Measurements from ENCODE around the gene BRCA1.
"Not testable (repeated sequence)": the region's sequence is repeated elsewhere in the genome, so short reads cannot be mapped to it uniquely, and the experiment has no call there.

- TF ChIP-seq CTCF, POLR2A (IDR thresholded peaks at IDR 0.05): not testable (repeated sequence)
Observed at GRCh38 chr17:43133439-43133838, 8.3 kb upstream of the BRCA1 start.

Data from uterus (tissue), 2 donors.